ENCODE results near the gene MYO15B. TPM values are rescaled to one million over a fixed set of nuclear protein-coding genes. Genes with fewer than 3 reads are reported as not detected.
A peak's percentile ranks its signal among the peaks of the same experiment; 100 is the strongest.

Gene MYO15B
- total and polyA plus RNA-seq, 2 of the 13 experiments (the other 11 are each of a cell fraction or from before 2014, with no cell fraction given): 2.8 to 8.1 TPM

DNA sequence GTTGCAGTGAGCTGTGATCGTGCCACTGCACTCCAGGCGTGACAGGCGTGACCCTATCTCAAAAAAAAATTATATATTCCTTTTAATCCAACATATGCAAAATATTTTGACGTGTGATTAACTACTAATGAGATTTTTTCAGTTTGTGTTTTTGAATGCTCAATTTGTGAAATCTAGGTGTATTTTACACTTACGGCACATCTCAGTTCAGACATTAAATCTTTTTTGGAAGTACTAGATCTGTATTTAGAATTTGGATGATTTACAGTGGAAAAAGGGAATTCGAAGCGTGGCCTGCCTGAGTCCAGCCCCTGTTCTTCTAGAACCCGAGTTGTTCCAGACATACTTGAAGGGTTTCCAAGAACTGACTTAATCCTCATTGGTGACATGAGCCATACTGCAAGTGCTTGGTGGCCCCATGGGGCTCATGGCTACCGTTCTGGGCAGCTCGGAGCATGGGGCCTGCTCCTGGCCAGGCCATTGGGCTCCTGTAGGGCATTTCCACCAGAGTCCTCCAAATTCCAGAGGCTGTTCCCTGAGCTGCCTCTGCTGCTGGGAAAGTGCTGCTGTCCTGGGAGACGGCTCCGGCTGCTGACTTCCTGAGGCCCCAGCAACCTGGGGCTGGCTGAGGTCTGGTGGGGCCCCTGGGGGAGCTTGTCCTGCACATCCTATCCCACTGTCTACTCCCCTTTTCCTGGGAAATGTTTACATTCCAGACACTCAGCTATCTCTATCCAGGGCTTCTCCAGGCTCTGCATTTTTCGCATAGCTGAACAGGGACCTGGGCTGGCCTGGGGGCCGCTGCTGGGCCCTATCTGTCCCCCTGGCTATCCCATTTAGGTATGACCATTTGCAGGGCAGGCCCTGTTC, 34.9 kb upstream of the MYO15B start (continued):
- no peak for TF ChIP-seq TCF12 (IDR thresholded peaks at IDR 0.05)
- 0 out of 2 replicates have a peak, but pooled peaks have one; percentile 15 for TF ChIP-seq TCF12 (CRISPR knock-in tag; IDR thresholded peaks at IDR 0.05)
- TF ChIP-seq, protein P1, sequence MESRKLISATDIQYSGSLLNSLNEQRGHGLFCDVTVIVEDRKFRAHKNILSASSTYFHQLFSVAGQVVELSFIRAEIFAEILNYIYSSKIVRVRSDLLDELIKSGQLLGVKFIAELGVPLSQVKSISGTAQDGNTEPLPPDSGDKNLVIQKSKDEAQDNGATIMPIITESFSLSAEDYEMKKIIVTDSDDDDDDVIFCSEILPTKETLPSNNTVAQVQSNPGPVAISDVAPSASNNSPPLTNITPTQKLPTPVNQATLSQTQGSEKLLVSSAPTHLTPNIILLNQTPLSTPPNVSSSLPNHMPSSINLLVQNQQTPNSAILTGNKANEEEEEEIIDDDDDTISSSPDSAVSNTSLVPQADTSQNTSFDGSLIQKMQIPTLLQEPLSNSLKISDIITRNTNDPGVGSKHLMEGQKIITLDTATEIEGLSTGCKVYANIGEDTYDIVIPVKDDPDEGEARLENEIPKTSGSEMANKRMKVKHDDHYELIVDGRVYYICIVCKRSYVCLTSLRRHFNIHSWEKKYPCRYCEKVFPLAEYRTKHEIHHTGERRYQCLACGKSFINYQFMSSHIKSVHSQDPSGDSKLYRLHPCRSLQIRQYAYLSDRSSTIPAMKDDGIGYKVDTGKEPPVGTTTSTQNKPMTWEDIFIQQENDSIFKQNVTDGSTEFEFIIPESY (CRISPR knock-in tag; IDR thresholded peaks at IDR 0.05): 0 out of 2 replicates have a peak, but pooled peaks have one; percentile 10
- peak; percentile 88 for TF ChIP-seq XRCC5 (optimal IDR thresholded peaks at IDR 0.05; ENCODE audit: low read length)
- TF ChIP-seq, protein P2, sequence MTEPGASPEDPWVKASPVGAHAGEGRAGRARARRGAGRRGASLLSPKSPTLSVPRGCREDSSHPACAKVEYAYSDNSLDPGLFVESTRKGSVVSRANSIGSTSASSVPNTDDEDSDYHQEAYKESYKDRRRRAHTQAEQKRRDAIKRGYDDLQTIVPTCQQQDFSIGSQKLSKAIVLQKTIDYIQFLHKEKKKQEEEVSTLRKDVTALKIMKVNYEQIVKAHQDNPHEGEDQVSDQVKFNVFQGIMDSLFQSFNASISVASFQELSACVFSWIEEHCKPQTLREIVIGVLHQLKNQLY (CRISPR knock-in tag; IDR thresholded peaks at IDR 0.05): peak; percentile 61
- no peak for TF ChIP-seq ADNP (CRISPR knock-in tag; IDR thresholded peaks at IDR 0.05)
- TF ChIP-seq GATAD2A (CRISPR knock-in tag; IDR thresholded peaks at IDR 0.05): peak; percentile 89
- no peak for TF ChIP-seq MATR3 (CRISPR knock-in tag; IDR thresholded peaks at IDR 0.05)
- peak; percentile 99 for TF ChIP-seq PHF21A (CRISPR knock-in tag; IDR thresholded peaks at IDR 0.05)
- no peak for TF ChIP-seq BRD4 (CRISPR knock-in tag; IDR thresholded peaks at IDR 0.05)
- TF ChIP-seq, protein P3, sequence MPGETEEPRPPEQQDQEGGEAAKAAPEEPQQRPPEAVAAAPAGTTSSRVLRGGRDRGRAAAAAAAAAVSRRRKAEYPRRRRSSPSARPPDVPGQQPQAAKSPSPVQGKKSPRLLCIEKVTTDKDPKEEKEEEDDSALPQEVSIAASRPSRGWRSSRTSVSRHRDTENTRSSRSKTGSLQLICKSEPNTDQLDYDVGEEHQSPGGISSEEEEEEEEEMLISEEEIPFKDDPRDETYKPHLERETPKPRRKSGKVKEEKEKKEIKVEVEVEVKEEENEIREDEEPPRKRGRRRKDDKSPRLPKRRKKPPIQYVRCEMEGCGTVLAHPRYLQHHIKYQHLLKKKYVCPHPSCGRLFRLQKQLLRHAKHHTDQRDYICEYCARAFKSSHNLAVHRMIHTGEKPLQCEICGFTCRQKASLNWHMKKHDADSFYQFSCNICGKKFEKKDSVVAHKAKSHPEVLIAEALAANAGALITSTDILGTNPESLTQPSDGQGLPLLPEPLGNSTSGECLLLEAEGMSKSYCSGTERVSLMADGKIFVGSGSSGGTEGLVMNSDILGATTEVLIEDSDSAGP (CRISPR knock-in tag; IDR thresholded peaks at IDR 0.05; ENCODE audit: borderline replicate concordance): peak; percentile 68; the same call in 1 of the 2 replicates
- no peak for TF ChIP-seq SMAD9 (CRISPR knock-in tag; IDR thresholded peaks at IDR 0.05)
- no peak for TF ChIP-seq LCORL (IDR thresholded peaks at IDR 0.05)
- peak; percentile 98 for TF ChIP-seq LCORL (CRISPR knock-in tag; IDR thresholded peaks at IDR 0.05)
- TF ChIP-seq ZNF317 (CRISPR knock-in tag; IDR thresholded peaks at IDR 0.05): no peak
- peak; percentile 74; the same call in 1 of the 2 replicates for TF ChIP-seq ZKSCAN8 (CRISPR knock-in tag; IDR thresholded peaks at IDR 0.05; ENCODE audit: borderline replicate concordance)
- peak; percentile 70; the same call in 1 of the 2 replicates for TF ChIP-seq RCOR2 (CRISPR knock-in tag; IDR thresholded peaks at IDR 0.05)
- TF ChIP-seq SNAI1 (CRISPR knock-in tag; IDR thresholded peaks at IDR 0.05; ENCODE audit: borderline replicate concordance): no peak
- TF ChIP-seq HMG20B (CRISPR knock-in tag; conservative IDR thresholded peaks at IDR 0.05): peak; percentile 66
- TF ChIP-seq TCF7L2 (IDR thresholded peaks at IDR 0.05; ENCODE audit: low read depth, low read length): no peak
- no peak for TF ChIP-seq BORCS8-MEF2B (CRISPR knock-in tag; IDR thresholded peaks at IDR 0.05)
- TF ChIP-seq, protein P4, sequence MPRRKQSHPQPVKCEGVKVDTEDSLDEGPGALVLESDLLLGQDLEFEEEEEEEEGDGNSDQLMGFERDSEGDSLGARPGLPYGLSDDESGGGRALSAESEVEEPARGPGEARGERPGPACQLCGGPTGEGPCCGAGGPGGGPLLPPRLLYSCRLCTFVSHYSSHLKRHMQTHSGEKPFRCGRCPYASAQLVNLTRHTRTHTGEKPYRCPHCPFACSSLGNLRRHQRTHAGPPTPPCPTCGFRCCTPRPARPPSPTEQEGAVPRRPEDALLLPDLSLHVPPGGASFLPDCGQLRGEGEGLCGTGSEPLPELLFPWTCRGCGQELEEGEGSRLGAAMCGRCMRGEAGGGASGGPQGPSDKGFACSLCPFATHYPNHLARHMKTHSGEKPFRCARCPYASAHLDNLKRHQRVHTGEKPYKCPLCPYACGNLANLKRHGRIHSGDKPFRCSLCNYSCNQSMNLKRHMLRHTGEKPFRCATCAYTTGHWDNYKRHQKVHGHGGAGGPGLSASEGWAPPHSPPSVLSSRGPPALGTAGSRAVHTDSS (CRISPR knock-in tag; conservative IDR thresholded peaks at IDR 0.05): no peak
- TF ChIP-seq, protein P5, sequence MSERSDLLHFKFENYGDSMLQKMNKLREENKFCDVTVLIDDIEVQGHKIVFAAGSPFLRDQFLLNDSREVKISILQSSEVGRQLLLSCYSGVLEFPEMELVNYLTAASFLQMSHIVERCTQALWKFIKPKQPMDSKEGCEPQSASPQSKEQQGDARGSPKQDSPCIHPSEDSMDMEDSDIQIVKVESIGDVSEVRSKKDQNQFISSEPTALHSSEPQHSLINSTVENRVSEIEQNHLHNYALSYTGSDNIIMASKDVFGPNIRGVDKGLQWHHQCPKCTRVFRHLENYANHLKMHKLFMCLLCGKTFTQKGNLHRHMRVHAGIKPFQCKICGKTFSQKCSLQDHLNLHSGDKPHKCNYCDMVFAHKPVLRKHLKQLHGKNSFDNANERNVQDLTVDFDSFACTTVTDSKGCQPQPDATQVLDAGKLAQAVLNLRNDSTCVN (CRISPR knock-in tag; IDR thresholded peaks at IDR 0.05; ENCODE audit: borderline replicate concordance): no peak
- TF ChIP-seq ELF1 (CRISPR knock-in tag; IDR thresholded peaks at IDR 0.05): peak; percentile 34; the same call in 1 of the 2 replicates
- peak; percentile 43; the same call in 1 of the 2 replicates for TF ChIP-seq ZBTB38 (CRISPR knock-in tag; IDR thresholded peaks at IDR 0.05)

Data from HepG2 (cell line).